GM19452 (cell line): ENCODE measurements around the gene MRPL21.
"Not testable (repeated sequence)": the region's sequence is repeated elsewhere in the genome, so short reads cannot be mapped to it uniquely, and the experiment has no call there.

Source experiments
- ATAC-seq: cut with Tn5 transposase; IDR thresholded peaks from one replicate; pipeline ENCODE4 v1.9.1; 2021; ENCODE audit not compliant: unreplicated experiment

Gene MRPL21

GRCh38 chr11:68913188-68913587 is 9.6 kb upstream of the MRPL21 start:
- no peak for ATAC-seq

- ATAC-seq: no peak
Observed at GRCh38 chr11:68912254-68912653, 8.6 kb upstream of the MRPL21 start.

GRCh38 chr11:68911731-68912130 is 8.1 kb upstream of the MRPL21 start:
- ATAC-seq: no peak

GRCh38 chr11:68910965-68911364 is 7.3 kb upstream of the MRPL21 start:
- no peak for ATAC-seq

- ATAC-seq: no peak
Observed at GRCh38 chr11:68908273-68908672, 4.6 kb upstream of the MRPL21 start.

- ATAC-seq: no peak
Observed at GRCh38 chr11:68905421-68906360, 2.1 kb upstream of the MRPL21 start.

GRCh38 chr11:68904248-68904847 is 716 bp upstream of the MRPL21 start:
- ATAC-seq: no peak

- no peak for ATAC-seq
Observed at GRCh38 chr11:68900835-68901381, 2.7 kb downstream of the MRPL21 start.

- no peak for ATAC-seq
Observed at GRCh38 chr11:68897441-68897840, 6.2 kb downstream of the MRPL21 start.

- no peak for ATAC-seq
Observed at GRCh38 chr11:68896171-68896959, 7.3 kb downstream of the MRPL21 start.

- ATAC-seq: no peak
Observed at GRCh38 chr11:68893282-68893681, 10.3 kb downstream of the MRPL21 start.

GRCh38 chr11:68892576-68892975 is 11.1 kb downstream of the MRPL21 start:
- ATAC-seq: no peak

GRCh38 chr11:68891351-68891948 is 12.2 kb downstream of the MRPL21 start:
- no peak for ATAC-seq

GRCh38 chr11:68890490-68891231 is 13.0 kb downstream of the MRPL21 start:
- no peak for ATAC-seq

GRCh38 chr11:68889948-68890446 is 13.6 kb downstream of the MRPL21 start:
- ATAC-seq: no peak

GRCh38 chr11:68884827-68885226 is 18.8 kb downstream of the MRPL21 start:
- ATAC-seq: not testable (repeated sequence)

- no peak for ATAC-seq
Observed at GRCh38 chr11:68882391-68882790, 21.2 kb downstream of the MRPL21 start.

- ATAC-seq: no peak
Observed at GRCh38 chr11:68881320-68881719, 22.3 kb downstream of the MRPL21 start.

- ATAC-seq: no peak
Observed at GRCh38 chr11:68880851-68881250, 22.8 kb downstream of the MRPL21 start.

- ATAC-seq: no peak
Observed at GRCh38 chr11:68878022-68878421, 25.6 kb downstream of the MRPL21 start.
